Subcutaneous abdominal adipose tissue (tissue), 5 donors: ENCODE measurements around the gene PDE4D.

Experiments
- H3K27ac ChIP-seq: one replicate; pipeline ENCODE4 v1.7.0; 2013; ENCODE audit warnings: low read depth, mild to moderate bottlenecking, inconsistent platforms, low read length, moderate library complexity
- H3K27me3 ChIP-seq, 5 donors: one replicate each; pipeline ENCODE4 v1.7.0; 2013; ENCODE audit warnings: low read length in 5 of 5, inconsistent platforms in 1 of 5; ENCODE audit not compliant: control insufficient read depth in 5 of 5, insufficient read depth in 4 of 5
- H3K36me3 ChIP-seq, 5 donors: one replicate each; pipeline ENCODE4 v1.7.0; 2013; ENCODE audit warnings: low read length in 5 of 5; ENCODE audit not compliant: control insufficient read depth in 5 of 5, insufficient read depth in 5 of 5
- H3K4me1 ChIP-seq, 5 donors: one replicate each; pipeline ENCODE4 v1.7.0; 2013; ENCODE audit warnings: low read length in 5 of 5, mild to moderate bottlenecking in 3 of 5, moderate library complexity in 1 of 5; ENCODE audit not compliant: control insufficient read depth in 5 of 5, insufficient read depth in 5 of 5
- H3K4me3 ChIP-seq, 5 donors: one replicate each; pipeline ENCODE4 v1.7.0; 2013; ENCODE audit warnings: low read length in 5 of 5, low read depth in 1 of 5
- H3K9ac ChIP-seq, 5 donors: one replicate each; pipeline ENCODE4 v1.7.0; 2013; ENCODE audit warnings: low read length in 5 of 5, mild to moderate bottlenecking in 4 of 5, moderate library complexity in 3 of 5
- H3K9me3 ChIP-seq, 5 donors: one replicate each; pipeline ENCODE4 v1.7.0; 2013; ENCODE audit warnings: low read length in 5 of 5; ENCODE audit not compliant: control insufficient read depth in 5 of 5
- donor health status: healthy.
- donor health status: healthy.
- donor health status: healthy.
- donor health status: healthy.
- donor health status: healthy.

The PDE4D gene

GRCh38 chr5:59571067-59571466, 322.5 kb downstream of the PDE4D start:
- H3K27ac ChIP-seq: no peak overlapping the region
- no peaks in the 10 kb centered on the region for H3K4me1 ChIP-seq
- H3K36me3 ChIP-seq: no peaks in the 10 kb centered on the region
- H3K9me3 ChIP-seq: no peaks in the 10 kb centered on the region
- H3K27me3 ChIP-seq: no peaks in the 10 kb centered on the region
- H3K4me3 ChIP-seq: no peak overlapping the region
- H3K9ac ChIP-seq: no peak overlapping the region

GRCh38 chr5:59569608-59570334, 323.8 kb downstream of the PDE4D start:
- Histone ChIP-seq H3K36me3 (no peaks in the 10 kb centered on the region), H3K27me3 (no peaks in the 10 kb centered on the region), H3K4me3 (no peak overlapping the region), H3K4me1 (no peaks in the 10 kb centered on the region), H3K27ac (no peak overlapping the region), H3K9ac (no peak overlapping the region), H3K9me3 (no peaks in the 10 kb centered on the region)

- Histone ChIP-seq H3K9ac (no peak overlapping the region), H3K27me3 (no peaks in the 10 kb centered on the region), H3K36me3 (no peaks in the 10 kb centered on the region)
Measured at GRCh38 chr5:59569158-59569557, 324.4 kb downstream of the PDE4D start.

DNA sequence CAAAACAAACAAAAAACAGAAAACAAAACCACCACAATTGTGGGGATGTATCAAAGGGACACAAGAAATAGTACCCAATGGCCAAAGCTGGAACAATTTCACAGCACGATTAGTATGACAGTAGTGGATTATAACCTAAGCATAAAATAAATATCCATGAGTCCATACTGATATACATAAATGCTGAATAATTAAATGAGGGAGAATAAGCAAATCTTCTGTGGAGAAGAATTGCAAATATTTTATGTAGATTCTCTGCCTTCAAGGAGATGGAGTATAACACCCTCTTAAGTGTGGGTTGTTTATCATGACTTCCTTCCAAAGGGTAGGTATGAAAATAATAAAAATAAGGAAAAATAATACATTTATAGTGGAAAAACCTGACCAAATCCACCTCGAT, 325.4 kb downstream of the PDE4D start:
- Histone ChIP-seq H3K9me3 (no peaks in the 10 kb centered on the region), H3K27ac (no peak overlapping the region), H3K27me3 (no peaks in the 10 kb centered on the region), H3K4me1 (peaks cover 0 to 2% (median 0%) of the 10 kb centered on the region in 5 donors), H3K36me3 (no peaks in the 10 kb centered on the region), H3K9ac (no peak overlapping the region), H3K4me3 (no peak overlapping the region)

More at GRCh38 chr5:59569158-59569557, 324.4 kb downstream of the PDE4D start:
- no peak overlapping the region for H3K4me3 ChIP-seq
- no peak overlapping the region for H3K27ac ChIP-seq
- no peaks in the 10 kb centered on the region for H3K9me3 ChIP-seq
- no peaks in the 10 kb centered on the region for H3K4me1 ChIP-seq

GRCh38 chr5:59565551-59565950, 328.0 kb downstream of the PDE4D start:
- H3K9me3 ChIP-seq: no peaks in the 10 kb centered on the region
- H3K36me3 ChIP-seq: no peaks in the 10 kb centered on the region
- no peak overlapping the region for H3K27ac ChIP-seq
- H3K4me1 ChIP-seq: peaks cover 0 to 10% (median 4%) of the 10 kb centered on the region in 5 donors
- no peak overlapping the region for H3K9ac ChIP-seq
- H3K4me3 ChIP-seq: no peak overlapping the region
- no peaks in the 10 kb centered on the region for H3K27me3 ChIP-seq

DNA sequence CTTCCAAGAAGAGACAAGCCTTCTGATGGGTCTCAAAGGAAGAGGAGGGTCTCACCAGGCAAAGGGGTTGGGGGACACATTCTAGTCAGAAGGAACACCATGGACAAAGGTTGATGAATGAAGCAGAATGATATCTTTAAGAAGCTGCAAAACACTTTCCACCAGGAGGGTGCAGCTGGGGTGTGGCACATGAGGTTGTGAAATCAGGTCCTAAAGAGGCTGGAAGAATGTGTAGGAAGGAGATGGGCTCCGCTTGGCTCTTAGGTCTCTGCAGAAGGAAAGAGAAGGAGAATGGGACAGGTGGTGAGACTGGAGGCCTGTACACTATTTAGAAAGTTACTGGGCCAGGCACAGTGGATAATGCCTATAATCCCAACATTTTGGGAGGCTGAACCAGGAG, 328.6 kb downstream of the PDE4D start:
- Histone ChIP-seq H3K36me3 (no peaks in the 10 kb centered on the region), H3K4me3 (no peak overlapping the region), H3K9me3 (no peaks in the 10 kb centered on the region), H3K27ac (no peak overlapping the region), H3K27me3 (no peaks in the 10 kb centered on the region), H3K4me1 (peaks cover 0 to 16% (median 4%) of the 10 kb centered on the region in 5 donors), H3K9ac (no peak overlapping the region)

- Histone ChIP-seq H3K36me3 (no peaks in the 10 kb centered on the region), H3K4me3 (no peak overlapping the region), H3K9ac (no peak overlapping the region), H3K27me3 (no peaks in the 10 kb centered on the region), H3K4me1 (peaks cover 0 to 22% (median 6%) of the 10 kb centered on the region in 5 donors), H3K27ac (no peak overlapping the region), H3K9me3 (no peaks in the 10 kb centered on the region)
Measured at GRCh38 chr5:59562756-59563389, 330.7 kb downstream of the PDE4D start.

DNA sequence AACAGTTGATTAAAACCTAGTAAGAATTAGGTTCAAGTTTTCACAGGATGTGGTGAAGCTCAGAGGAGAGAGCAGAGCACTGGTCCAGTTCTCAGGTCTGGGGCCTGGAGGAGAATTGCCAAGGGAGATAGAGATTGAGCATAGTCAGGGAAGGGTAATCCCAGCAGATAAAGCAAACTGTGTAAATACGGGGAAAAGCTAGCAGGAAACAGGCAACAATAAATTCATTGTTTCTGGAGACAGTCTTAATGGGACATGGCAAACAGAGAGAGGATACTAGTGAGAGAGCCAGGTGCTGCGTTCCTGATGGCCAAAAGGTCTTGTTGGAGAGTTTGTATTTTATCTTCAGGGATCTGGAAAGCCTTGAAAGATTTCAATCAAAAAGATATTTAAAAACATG, 333.0 kb downstream of the PDE4D start:
- no peaks in the 10 kb centered on the region for H3K27me3 ChIP-seq
- H3K9me3 ChIP-seq: no peaks in the 10 kb centered on the region
- no peaks in the 10 kb centered on the region for H3K36me3 ChIP-seq
- H3K4me1 ChIP-seq: peaks cover 0 to 22% (median 6%) of the 10 kb centered on the region in 5 donors
- no peak overlapping the region for H3K4me3 ChIP-seq
- H3K27ac ChIP-seq: no peak overlapping the region
- H3K9ac ChIP-seq: no peak overlapping the region

- Histone ChIP-seq H3K36me3 (no peaks in the 10 kb centered on the region), H3K4me3 (no peak overlapping the region), H3K9ac (no peak overlapping the region), H3K27me3 (no peaks in the 10 kb centered on the region), H3K4me1 (peaks cover 0 to 22% (median 6%) of the 10 kb centered on the region in 5 donors), H3K9me3 (no peaks in the 10 kb centered on the region), H3K27ac (no peak overlapping the region)
Measured at GRCh38 chr5:59559847-59560246, 333.7 kb downstream of the PDE4D start.

DNA sequence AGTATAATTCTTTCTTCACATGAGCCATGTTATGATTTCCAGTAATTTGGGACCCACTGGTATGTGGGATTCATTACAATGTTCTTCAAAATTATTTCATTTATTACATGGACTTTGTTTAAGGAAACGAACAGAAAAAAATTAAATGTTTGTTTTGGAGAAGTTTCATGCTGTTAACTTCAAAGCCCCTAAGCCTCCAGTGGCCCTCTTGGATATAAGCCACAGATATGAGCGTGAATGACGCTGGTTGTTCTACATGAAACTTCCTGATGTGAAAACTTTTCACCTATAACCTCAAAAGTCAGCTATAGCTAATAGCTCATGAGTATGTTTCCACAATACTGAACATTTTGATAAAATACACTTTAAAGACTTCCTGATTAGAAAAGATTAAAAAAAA, 334.2 kb downstream of the PDE4D start:
- peaks cover 0 to 22% (median 6%) of the 10 kb centered on the region in 5 donors for H3K4me1 ChIP-seq
- H3K27me3 ChIP-seq: no peaks in the 10 kb centered on the region
- H3K4me3 ChIP-seq: no peak overlapping the region
- H3K36me3 ChIP-seq: no peaks in the 10 kb centered on the region
- H3K27ac ChIP-seq: no peak overlapping the region
- no peak overlapping the region for H3K9ac ChIP-seq
- no peaks in the 10 kb centered on the region for H3K9me3 ChIP-seq
